Measurements from ENCODE around the gene XYLT2.
"Not testable (repeated sequence)": the region's sequence is repeated elsewhere in the genome, so short reads cannot be mapped to it uniquely, and the experiment has no call there.

GRCh38 chr17:50405351-50405750, 59.4 kb downstream of the XYLT2 start:
- not testable (repeated sequence) for TF ChIP-seq CTCF (IDR thresholded peaks at IDR 0.05); POLR2AphosphoS5 (IDR thresholded peaks at IDR 0.05; ENCODE audit: low read depth, low read length)

All from Panc1 (cell line).